Measurements from ENCODE around the gene FAM118B.

FAM118B gene

DNA sequence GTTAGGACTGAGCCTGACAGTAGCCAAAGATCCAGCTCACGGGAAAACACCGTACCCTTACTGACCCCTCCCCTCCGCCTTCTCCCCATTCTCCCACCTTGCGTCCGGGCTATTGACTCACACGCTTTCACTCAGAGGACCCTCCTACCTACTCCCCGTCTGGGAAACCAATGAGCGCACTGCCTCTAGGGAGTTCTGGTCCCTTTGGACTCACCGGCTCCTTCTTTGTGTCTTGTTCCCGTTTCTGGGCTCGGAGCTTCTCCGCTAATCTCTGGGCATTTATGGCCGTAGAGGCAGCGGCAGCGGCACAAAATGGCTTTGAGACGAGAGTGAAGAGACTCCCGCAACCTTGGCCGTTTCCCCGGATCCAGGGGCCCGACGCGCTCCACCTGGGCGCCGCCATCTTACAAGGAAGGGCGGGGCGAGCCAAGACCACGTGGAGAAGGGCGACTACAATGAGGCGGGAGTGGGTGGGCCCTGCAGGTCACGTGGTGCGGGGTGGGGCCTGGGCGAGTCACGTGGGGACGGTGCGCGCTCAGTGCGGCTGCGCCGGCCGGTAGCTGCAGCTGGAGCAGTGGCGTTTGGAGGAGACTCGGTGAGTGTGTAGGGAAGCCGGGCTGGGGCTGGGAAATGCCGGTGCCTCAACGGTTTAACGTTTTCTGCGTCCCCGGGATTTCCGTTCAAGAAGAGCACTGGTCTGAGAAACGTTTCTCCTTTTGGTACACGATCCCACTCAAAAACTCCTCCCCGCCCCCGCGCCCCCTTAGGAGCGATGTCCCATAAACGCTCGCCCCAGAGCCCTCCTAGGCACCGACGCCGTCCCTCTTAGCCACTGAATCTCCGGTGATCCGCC is at the start of gene FAM118B, which contains the start of gene RPUSD4:
Gene FAM118B, plus strand, starts transcription at position 547 of the 853 bp plus-strand sequence. CDS start 23,220 bp downstream, outside the sequence.
Gene RPUSD4, minus strand, starts transcription at position 415 of the 853 bp plus-strand sequence. Its CDS starts 12 bp downstream, at position 403.
- peak; percentile 97 for DNase-seq (ENCODE audit: low read depth)

DNA sequence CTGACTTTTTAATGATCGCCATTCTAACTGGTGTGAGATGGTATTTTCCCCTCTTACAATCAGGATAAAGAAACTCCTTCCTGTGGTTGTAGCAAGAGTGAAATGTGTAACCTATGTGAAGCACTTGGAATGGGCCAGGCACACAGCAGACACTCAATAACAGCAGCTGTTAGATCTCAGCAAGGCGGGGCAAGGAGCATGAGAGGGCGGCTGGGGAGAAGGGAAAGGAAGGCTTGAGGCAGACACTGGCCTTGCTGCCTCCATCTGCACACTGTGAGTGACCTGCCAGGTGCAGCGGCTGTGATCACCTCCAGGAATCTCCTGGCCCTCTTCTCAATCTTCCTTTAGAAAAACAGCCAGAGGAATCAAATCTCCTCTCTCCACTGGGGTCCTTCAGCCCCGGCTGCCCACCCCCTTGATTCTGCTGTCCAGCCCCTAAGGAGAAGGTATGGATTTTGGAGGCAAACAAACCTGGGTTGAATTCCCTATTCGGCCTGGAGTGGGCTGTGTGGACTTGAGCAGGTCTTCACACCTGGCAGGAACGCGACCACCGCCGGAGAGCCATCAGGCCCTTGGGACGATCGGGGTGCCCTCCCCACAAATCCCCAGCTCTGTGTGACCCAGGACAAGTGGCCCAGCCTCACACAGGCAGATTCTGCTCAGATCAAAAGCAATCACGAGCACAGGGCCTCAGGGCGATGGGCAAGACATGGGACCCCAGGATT is 49.1 kb upstream of the FAM118B start:
- no peak for DNase-seq (ENCODE audit: low read depth)

DNA sequence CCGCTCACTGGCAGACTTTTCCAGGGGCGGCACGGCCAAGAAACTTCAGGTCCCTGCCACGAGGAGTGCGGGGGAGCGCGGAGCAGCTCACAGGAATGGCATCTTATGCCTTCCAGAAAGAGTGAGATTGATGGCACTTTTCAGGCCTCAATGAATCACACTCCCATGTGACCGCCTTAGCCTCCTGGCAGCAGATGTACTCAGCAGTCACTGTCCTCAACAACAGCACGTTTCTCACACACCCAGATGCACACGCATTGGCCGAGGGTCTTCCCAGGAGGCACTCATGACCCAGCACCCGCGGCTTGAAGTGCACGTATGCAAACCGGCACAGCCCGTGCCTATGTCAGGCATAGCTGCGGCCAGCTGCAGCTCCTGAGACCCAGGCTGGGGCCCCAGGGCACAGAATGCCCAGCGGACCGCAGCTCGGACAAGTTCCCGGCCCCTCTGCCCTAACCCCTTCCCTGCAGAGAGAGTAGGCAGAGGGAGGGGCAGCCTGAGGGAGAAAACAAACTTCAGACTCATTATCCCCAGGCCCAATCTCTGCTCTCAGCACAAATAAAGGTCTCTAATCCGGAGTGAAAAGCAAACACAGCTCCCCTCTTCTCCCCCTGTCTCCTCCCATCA is 48.4 kb upstream of the FAM118B start:
- no peak for DNase-seq (ENCODE audit: low read depth)

DNA sequence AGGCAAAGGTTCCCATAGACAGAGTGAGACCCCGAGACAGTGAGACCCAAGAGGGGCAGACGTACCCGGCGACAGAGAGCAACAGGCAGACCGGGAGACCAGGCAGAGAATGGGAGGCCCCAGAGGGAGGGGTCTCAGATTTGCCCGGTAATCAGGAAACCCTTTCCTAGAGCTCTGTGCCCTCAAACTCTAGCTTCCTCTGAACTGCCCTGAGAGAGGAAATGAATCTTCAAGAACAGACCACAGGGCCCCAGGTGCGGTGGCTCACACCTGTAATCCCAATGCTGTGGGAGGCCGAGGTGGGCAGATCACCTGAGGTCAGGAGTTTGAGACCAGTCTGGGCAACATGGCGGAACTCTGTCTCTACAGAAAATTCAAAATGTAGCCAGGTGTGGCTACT is 47.8 kb upstream of the FAM118B start:
- no peak for DNase-seq (ENCODE audit: low read depth)

GRCh38 chr11:126164781-126165180 is 46.8 kb upstream of the FAM118B start:
- DNase-seq (ENCODE audit: low read depth): no peak

GRCh38 chr11:126165311-126165720 is 46.3 kb upstream of the FAM118B start:
- no peak for DNase-seq (ENCODE audit: low read depth)

- DNase-seq (ENCODE audit: low read depth): no peak
Observed at GRCh38 chr11:126165757-126166156, 45.8 kb upstream of the FAM118B start.

DNA sequence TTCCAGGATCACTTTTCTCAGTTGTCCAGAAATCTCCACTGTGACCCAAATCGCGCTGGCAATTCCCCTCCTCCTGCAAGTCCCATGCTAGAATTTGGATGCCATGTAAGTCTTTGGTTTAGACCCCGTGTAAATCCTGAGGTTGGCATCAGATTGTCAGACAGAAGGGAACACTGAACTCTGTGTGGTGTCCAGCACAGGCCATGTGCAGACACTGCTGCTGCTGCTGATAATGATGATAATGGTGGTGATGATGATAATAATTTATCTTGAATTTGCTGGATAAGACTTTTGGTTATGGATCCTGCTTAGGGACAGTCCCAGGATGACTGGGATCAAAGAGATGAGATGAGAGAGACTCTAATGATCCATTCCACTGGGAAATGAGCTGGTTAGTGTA is 45.2 kb upstream of the FAM118B start:
- no peak for DNase-seq (ENCODE audit: low read depth)

- DNase-seq (ENCODE audit: low read depth): no peak
Observed at GRCh38 chr11:126167488-126167887, 44.1 kb upstream of the FAM118B start.

- no peak for DNase-seq (ENCODE audit: low read depth)
Observed at GRCh38 chr11:126169291-126169690, 42.3 kb upstream of the FAM118B start.

DNA sequence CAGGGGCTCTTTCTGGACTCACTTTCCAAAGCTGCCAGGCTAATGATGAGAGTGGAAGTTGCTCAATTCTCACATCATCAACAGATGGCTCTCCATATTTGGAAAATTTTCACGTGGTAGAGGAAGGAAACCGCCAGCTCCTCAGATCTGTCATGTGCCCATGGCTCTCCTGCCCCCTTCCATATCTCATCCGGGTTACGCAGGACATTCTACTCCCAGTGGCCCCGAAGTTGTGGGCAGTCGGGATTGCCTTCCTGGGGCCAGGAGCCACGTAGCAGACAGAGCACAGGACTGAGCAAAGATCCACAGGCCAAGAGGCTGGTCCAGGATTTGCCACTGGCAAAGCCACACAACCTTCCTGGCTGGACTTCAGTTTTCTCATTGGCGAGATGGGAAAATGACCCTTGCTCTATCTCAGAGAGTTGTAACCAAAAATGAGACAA is 39.0 kb upstream of the FAM118B start:
- DNase-seq (ENCODE audit: low read depth): no peak

GRCh38 chr11:126173257-126173656 is 38.3 kb upstream of the FAM118B start:
- DNase-seq (ENCODE audit: low read depth): no peak

GRCh38 chr11:126174816-126175215 is 36.8 kb upstream of the FAM118B start:
- no peak for DNase-seq (ENCODE audit: low read depth)

GRCh38 chr11:126175393-126175792 is 36.2 kb upstream of the FAM118B start:
- DNase-seq (ENCODE audit: low read depth): no peak

- no peak for DNase-seq (ENCODE audit: low read depth)
Observed at GRCh38 chr11:126176853-126177470, 34.6 kb upstream of the FAM118B start.

DNA sequence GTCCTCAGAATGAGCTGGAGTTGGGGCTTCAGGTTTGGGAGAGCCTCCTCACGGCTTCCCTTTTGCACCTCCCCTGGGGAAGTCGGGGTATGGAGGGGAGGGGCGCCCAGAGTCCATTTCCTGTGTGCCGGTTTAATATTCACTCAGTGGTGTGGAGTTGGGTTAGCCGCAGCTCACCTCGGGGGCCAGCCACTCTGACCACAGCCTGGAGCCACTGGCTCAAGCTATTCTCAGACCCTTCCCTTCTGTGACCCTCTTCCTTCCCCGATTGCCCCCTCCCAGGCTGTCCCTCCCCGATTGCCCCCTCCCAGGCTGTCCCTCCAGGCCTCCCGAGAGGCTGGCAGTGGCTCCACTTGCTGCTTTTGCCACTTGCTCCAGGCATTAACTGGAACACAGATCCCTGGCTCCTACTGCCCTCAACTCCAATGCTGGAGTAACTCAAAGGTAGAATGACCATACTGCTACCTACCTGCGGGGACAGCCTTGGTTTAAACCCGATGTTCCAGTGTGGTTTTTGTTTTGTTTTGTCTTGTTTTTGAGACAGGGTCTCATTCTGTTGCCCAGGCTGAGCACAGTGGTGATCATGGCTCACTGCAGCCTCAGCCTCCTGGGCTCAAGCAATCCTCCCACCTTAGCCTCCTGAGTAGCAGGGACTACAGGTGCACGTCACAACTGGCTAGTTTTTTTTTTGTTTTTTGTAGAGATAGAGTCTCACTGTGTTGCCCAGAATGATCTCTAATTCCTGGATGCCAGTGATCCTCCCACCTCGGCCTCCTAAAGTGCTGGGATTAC is 29.4 kb upstream of the FAM118B start:
- no peak for DNase-seq (ENCODE audit: low read depth)

- no peak for DNase-seq (ENCODE audit: low read depth)
Observed at GRCh38 chr11:126182787-126183445, 28.7 kb upstream of the FAM118B start.

DNA sequence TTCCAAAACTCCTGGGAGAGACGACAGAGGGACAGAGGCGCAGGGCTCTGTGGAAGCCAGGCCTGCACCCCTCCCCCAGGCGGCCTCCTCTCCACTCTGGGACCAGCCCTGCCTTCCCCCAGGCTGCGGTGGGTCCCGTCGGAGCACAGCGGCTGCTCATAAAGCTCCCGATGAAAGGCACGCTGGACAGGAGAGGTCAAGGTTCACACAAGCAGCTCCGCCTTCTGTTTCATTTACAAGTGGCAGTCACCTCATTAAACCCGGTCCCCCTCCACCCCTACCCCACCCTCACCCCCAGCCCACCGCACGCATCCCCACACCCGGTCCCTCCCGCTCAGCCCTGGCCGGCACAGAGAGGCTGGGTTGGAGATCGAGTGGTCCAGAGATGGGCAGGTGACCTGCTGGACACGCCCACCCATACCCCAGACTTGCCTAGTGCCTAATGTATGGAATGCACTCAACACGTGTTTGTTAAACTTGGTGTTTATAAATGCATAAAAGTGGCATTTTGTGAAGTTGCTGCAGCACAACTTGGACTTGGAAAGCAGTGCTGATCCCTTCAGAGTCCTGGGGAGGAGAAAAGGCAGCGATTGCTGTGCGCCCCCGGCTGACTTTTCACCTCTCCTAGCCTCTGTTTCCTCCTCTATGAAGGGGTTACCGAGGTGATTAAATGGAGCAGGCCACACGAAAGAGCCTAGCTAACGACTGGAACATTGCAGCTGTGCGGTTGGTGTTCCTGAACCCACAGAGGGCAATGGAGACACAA is 26.1 kb upstream of the FAM118B start:
- DNase-seq (ENCODE audit: low read depth): no peak

- DNase-seq (ENCODE audit: low read depth): no peak
Observed at GRCh38 chr11:126186025-126186698, 25.4 kb upstream of the FAM118B start.

Data from activated T-helper 1 cell treated with Interleukin-2 at 50 U/mL for 16 hours (primary cell).